GM12865 (cell line): ENCODE measurements around the gene SH3TC2.

Source experiments
- DNase-seq: peaks from one replicate; pipeline ENCODE4 v3.0.0; 2010; ENCODE audit warnings: low read depth
- H3K4me3 ChIP-seq: 2 replicates; pipeline ENCODE4 v1.5.1; 2011; ENCODE audit warnings: mild to moderate bottlenecking, low read depth, low read length, control low read depth
- TF ChIP-seq, protein P1 (sequence below): IDR thresholded peaks from 2 replicates; pipeline ENCODE4 v1.5.1; 2011; ENCODE audit warnings: low read length, control low read depth, low read depth, inconsistent platforms; ENCODE audit not compliant: insufficient read depth; ENCODE audit errors: missing control alignments

Gene SH3TC2

DNA sequence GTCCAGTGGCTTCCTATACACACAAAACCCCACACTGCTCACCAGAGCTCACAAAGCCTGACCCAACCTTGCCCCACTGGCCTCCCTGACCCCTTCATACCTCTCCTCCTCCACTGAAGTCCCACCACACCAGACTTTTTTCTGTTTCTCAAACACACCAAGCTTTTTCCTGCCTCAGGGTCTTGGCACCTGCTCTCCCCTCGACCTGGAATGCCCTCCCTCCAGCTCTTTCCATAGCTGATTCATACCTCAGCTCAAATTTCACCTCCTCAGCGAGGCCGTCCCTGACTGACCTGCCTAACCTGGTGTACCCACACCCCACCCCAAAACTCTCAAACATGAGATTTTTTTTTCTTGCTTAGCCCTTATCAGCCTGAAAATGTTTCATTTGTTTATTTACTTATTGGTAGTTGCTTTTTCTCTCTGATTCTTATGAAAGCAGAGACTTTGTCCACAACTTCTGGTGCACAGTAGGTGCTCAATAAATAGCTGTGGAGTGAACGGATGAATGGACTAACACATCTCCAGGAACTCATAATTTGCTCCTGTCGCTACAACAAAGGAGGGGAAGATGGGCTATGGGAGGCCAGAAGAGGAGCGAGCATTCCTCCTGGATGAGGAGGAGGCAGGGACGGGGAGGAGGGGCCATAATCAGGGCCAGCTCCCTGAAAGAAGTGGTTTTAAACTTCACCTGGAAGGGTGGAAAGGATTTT is 84.3 kb downstream of the SH3TC2 start:
- H3K4me3 ChIP-seq: no peak overlapping the region
- TF ChIP-seq, protein P1, sequence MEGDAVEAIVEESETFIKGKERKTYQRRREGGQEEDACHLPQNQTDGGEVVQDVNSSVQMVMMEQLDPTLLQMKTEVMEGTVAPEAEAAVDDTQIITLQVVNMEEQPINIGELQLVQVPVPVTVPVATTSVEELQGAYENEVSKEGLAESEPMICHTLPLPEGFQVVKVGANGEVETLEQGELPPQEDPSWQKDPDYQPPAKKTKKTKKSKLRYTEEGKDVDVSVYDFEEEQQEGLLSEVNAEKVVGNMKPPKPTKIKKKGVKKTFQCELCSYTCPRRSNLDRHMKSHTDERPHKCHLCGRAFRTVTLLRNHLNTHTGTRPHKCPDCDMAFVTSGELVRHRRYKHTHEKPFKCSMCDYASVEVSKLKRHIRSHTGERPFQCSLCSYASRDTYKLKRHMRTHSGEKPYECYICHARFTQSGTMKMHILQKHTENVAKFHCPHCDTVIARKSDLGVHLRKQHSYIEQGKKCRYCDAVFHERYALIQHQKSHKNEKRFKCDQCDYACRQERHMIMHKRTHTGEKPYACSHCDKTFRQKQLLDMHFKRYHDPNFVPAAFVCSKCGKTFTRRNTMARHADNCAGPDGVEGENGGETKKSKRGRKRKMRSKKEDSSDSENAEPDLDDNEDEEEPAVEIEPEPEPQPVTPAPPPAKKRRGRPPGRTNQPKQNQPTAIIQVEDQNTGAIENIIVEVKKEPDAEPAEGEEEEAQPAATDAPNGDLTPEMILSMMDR: no peak
- no peak for DNase-seq

DNA sequence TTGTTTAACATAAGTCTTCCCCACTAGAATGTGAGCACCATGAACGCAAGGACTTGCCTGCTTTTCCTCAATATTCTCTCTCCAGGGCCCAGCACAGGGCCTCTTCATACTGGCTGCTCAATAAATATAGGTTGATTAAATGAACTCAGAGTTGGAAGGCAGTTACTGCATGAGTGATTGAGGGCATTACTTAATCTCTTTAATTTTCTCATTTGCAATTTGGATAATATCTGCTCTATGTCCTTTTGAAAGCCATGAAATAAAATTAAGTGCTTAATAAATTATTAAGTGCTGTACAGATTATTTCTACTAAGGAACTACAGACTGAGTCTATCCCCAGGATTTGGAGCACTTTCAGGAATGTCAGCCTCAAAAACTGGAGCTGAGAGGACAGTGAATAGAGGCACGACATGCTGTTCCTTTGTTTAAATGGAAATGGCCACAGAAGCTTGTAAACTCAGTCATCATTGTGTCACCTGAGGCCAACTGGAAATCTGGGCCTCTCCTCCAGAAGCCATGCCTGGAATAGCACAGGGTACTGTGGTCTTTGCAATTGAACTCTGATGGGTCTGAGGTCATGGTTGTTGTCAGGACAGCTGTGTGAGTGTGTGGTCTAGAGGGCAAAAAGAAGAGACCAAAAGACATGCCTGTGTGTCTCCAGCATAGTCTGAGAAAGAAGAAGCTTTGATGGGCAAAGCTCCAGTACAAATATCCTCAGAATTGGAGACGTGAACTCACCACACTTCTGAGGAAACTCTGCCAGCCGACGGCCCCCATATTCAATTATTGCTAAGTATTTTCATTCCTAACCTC is 86.1 kb downstream of the SH3TC2 start:
- TF ChIP-seq, protein P1: no peak
- no peak for DNase-seq
- no peak overlapping the region for H3K4me3 ChIP-seq

DNA sequence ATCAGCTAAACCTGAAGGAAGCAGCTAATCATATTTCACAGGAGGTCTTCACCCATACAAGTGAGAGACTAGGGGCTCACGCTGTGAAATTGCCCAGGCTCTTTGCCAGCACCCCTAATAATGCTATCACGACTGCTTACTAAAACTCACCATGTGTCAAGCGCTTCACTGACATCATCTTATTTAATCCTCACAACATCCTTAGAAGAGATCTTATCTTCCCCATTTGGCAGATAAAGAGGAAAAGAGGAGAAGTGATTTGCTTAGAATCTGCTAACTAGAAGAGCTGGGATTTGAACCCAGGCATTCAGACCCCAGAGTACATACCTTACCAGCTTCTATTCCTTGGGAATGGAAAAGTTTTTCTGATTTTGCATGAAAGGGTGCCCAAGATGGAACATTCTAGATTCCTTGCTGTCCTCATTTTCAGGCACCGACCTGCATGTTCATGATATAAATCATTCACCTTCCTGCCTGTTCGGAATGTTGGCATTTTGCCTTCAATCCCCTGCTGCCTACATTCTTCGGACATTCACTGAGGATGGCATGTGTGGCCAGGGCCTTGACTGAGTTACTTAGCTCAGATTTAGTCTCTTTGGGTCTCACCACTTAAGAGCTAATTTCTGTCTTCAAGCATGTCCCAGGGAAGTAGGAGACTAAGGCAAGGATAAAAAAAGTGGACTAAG is 88.1 kb downstream of the SH3TC2 start:
- TF ChIP-seq, protein P1: no peak
- DNase-seq: no peak

DNA sequence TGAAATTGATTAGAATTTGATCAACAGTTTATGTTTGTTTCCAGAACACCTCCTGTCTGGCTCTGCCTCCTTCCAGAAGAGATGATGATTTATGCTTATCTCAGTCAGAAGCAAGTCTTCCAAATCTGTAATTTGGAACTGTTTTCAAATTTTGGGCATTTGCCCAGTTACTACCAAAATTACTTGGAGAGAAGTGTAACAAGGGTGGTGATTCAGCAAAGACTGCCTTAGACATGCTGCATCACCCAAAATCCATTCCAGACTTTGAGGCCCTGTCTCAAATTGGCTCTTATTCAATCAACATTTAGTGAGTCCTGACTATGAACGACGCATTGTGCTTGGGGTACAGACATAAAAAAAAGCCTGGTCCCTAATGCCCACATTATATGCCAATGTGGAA is 89.4 kb downstream of the SH3TC2 start:
- no peak for DNase-seq
- H3K4me3 ChIP-seq: no peak overlapping the region
- TF ChIP-seq, protein P1: no peak

More for the DNA sequence above, 88.1 kb downstream of the SH3TC2 start:
- H3K4me3 ChIP-seq: no peak overlapping the region

DNA sequence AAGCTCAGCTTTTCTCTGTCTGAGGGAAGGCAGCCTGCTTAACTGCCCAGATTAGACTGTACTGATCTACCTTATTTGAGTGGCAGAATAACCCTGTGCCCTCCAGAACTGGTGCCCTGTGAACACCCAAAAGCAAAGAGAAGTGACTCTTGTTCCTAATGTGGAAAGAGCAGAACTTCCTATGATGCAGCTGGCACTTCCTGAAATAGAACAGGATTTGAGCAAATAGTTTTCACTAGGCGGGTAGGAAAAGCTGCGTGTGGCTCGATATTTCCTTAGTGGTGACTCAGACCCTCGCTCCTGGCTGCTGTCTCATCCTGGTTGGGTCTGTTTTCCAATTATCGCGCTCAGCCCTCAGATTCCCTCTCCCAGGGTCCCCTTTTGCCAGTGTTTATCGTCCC is 89.9 kb downstream of the SH3TC2 start:
- H3K4me3 ChIP-seq: no peak overlapping the region
- no peak for DNase-seq
- TF ChIP-seq, protein P1: no peak

DNA sequence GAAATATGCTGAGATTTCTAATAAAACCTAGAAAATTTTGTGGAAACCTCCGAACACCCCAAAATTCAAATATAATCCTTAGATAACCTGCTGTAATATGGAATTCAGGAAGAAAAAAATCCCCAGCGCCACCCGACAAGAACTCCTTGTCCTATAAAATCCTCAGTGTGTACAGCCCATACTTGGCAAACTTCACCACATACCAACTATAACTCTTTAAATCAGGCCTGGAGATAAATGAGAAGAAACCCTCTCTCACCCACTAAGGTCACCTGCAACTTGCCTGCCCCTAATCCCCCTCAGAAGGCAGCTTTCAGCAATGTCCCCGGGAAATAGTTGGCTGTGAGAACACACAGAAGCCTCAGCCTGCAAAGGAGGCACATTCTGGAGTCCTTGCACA is 90.5 kb downstream of the SH3TC2 start:
- H3K4me3 ChIP-seq: no peak overlapping the region
- DNase-seq: no peak
- TF ChIP-seq, protein P1: no peak
